Measurements from ENCODE around the gene ALOX15B. TPM values are rescaled to one million over a fixed set of nuclear protein-coding genes. Genes with fewer than 3 reads are reported as not detected.

ALOX15B gene
- total and polyA plus RNA-seq, 7 experiments from 2014 or later, result 0.61 TPM; not detected in 6

DNA sequence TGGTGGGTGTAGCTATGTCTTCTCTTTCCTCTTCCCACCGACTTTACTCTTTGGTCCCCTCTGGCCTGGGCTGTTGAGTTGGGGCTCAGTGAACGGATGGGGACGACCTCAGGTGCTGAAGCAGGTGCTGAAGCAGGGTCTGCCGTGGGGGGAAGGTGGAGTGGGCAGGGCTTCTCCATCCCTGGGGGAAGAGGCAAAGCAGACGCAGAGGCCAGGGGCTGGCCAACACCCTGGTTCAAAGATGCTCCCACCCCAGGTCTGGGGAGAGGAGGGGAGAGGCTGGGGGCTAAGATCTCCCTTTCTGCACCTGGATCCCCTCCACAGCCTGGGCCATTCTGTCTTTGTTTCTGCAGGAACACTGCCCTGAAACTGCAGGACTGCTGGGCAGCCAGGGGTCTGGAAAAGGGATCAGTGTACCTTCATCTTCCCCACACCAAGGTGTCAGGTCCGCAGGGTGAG, 25.7 kb downstream of the ALOX15B start:
- H3K27ac ChIP-seq (ENCODE audit: low read depth, low read length), result no peak overlapping the region
- peaks cover 23 to 74% (median 37%) of the 10 kb centered on the region in 5 donors for H3K27me3 Mint-ChIP-seq
- no peak overlapping the region for H3K27ac Mint-ChIP-seq
- H3K4me1 ChIP-seq (ENCODE audit: control insufficient read depth in 2 of 2, insufficient read depth in 2 of 2, low read length in 2 of 2), result no peaks in the 10 kb centered on the region
- DNase-seq (no peak), ATAC-seq (no peak)
- peaks cover 3 to 10% of the 10 kb centered on the region in 2 donors for H3K27me3 ChIP-seq (ENCODE audit: control insufficient read depth in 2 of 2, insufficient read depth in 2 of 2, low read length in 2 of 2)
- H3K36me3 ChIP-seq (ENCODE audit: control insufficient read depth in 2 of 3, insufficient read depth in 3 of 3, low read length in 3 of 3), result no peaks in the 10 kb centered on the region
- no peaks in the 10 kb centered on the region for H3K9me3 Mint-ChIP-seq
- H3K4me1 Mint-ChIP-seq, result peaks cover 0 to 4% (median 0%) of the 10 kb centered on the region in 7 donors
- H3K4me3 ChIP-seq (ENCODE audit: low read length), result no peak overlapping the region
- no peak overlapping the region for H3K4me3 Mint-ChIP-seq
- POLR2A ChIA-PET, result no interaction called here
- H3K36me3 Mint-ChIP-seq, result no peaks in the 10 kb centered on the region
- intact Hi-C loops (cut with micrococcal nuclease), result loop anchor here in 1 of 2 donors (5.0 to 10.0 kb wide), 2 partner anchors 318 to 1460 kb away; partner anchors contain the start of gene RPL26
- CTCF ChIA-PET, result interaction anchor here (0.9 to 10.9 kb wide), 3 partner anchors 9 to 54 kb away, joined by 3 to 122 read pairs (median 5); partner anchors contain the start of gene ALOXE3
- H3K9me3 ChIP-seq (ENCODE audit: control insufficient read depth in 2 of 3, low read length in 3 of 3), result no peaks in the 10 kb centered on the region

DNA sequence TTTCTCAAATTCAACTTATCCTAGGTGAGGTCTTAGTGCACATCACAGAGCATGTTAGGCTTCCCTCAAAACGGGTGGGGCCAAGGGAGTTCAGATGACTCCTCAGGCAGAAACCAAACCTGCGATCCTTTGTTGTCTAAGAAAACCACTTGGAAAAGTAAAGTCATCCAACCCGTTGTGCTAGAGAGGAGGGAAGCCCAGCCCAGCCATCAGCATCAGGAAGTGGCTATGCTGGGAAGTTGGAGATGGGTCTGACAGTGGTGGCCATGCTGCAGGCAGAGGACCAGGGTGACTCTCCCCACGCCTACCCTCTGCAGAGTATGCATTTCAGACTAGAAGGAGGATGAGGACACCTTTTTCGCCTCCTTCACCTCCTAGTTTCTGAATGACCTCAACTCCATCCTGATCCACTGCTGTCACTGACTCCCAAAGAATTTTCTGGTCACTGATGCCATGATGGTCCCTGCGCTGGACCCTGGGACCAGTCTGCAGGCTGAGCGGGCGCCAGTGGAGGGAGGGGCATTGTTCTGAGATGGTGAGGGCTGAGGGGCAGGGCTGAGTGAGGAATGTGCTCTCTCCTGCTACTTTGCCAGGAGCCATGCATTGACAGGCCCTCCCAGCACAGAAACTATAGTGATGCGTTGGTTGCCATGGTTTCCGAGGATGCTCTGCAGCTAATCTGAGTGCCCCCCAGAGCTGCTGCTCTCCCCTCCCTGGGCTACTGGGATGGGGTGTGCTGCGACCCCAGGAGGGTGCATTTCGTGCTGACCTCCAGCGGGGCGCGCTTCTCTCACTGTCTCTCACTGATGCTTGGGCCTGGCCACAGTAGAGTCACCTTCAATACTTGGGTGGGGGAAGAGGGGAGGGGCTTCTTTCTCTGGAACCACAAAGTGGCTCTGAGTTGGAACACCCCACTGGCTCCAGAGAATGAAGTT, 28.2 kb downstream of the ALOX15B start:
- ATAC-seq (no peak), DNase-seq (no peak)
- Mint-ChIP-seq H3K27me3 (peaks cover 14 to 66% (median 21%) of the 10 kb centered on the region in 5 donors), H3K9me3 (no peaks in the 10 kb centered on the region), H3K36me3 (no peaks in the 10 kb centered on the region), H3K4me3 (no peak overlapping the region), H3K27ac (no peak overlapping the region), H3K4me1 (peaks cover 0 to 10% (median 0%) of the 10 kb centered on the region in 7 donors)
- POLR2A ChIA-PET, result no interaction called here
- H3K36me3 ChIP-seq (ENCODE audit: control insufficient read depth in 2 of 3, insufficient read depth in 3 of 3, low read length in 3 of 3), result no peaks in the 10 kb centered on the region
- H3K4me3 ChIP-seq (ENCODE audit: low read length), result no peak overlapping the region
- CTCF ChIA-PET, result no interaction called here
- no peaks in the 10 kb centered on the region for H3K4me1 ChIP-seq (ENCODE audit: control insufficient read depth in 2 of 2, insufficient read depth in 2 of 2, low read length in 2 of 2)
- intact Hi-C loops (cut with micrococcal nuclease), result loop anchor here in 1 of 2 donors (10.0 kb wide), 1 partner anchor 1458 kb away; no protein-coding TSS in a partner anchor
- H3K9me3 ChIP-seq (ENCODE audit: control insufficient read depth in 2 of 3, low read length in 3 of 3), result no peaks in the 10 kb centered on the region
- peaks cover 3 to 16% of the 10 kb centered on the region in 2 donors for H3K27me3 ChIP-seq (ENCODE audit: control insufficient read depth in 2 of 2, insufficient read depth in 2 of 2, low read length in 2 of 2)
- H3K27ac ChIP-seq (ENCODE audit: low read depth, low read length), result no peak overlapping the region

GRCh38 chr17:8067806-8068205, 28.9 kb downstream of the ALOX15B start:
- peaks cover 5 to 13% (median 6%) of the 10 kb centered on the region in 7 donors for H3K4me1 Mint-ChIP-seq
- intact Hi-C loops (cut with micrococcal nuclease), result loop anchor here in 1 of 2 donors (10.0 kb wide), 1 partner anchor 1457 kb away; no protein-coding TSS in a partner anchor
- no peak overlapping the region for H3K27ac ChIP-seq (ENCODE audit: low read depth, low read length)
- no peak overlapping the region for H3K27ac Mint-ChIP-seq
- no peaks in the 10 kb centered on the region for H3K9me3 ChIP-seq (ENCODE audit: control insufficient read depth in 2 of 3, low read length in 3 of 3)
- peaks cover 4 to 7% of the 10 kb centered on the region in 2 donors for H3K4me1 ChIP-seq (ENCODE audit: control insufficient read depth in 2 of 2, insufficient read depth in 2 of 2, low read length in 2 of 2)
- H3K36me3 ChIP-seq (ENCODE audit: control insufficient read depth in 2 of 3, insufficient read depth in 3 of 3, low read length in 3 of 3), result no peaks in the 10 kb centered on the region
- DNase-seq (no peak), ATAC-seq (no peak)
- H3K9me3 Mint-ChIP-seq, result no peaks in the 10 kb centered on the region
- no peaks in the 10 kb centered on the region for H3K36me3 Mint-ChIP-seq
- CTCF ChIA-PET, result no interaction called here
- H3K27me3 Mint-ChIP-seq, result peaks cover 7 to 65% (median 19%) of the 10 kb centered on the region in 5 donors
- no peak overlapping the region for H3K4me3 Mint-ChIP-seq
- H3K4me3 ChIP-seq (ENCODE audit: low read length), result no peak overlapping the region
- POLR2A ChIA-PET, result no interaction called here
- peaks cover 3 to 10% of the 10 kb centered on the region in 2 donors for H3K27me3 ChIP-seq (ENCODE audit: control insufficient read depth in 2 of 2, insufficient read depth in 2 of 2, low read length in 2 of 2)

DNA sequence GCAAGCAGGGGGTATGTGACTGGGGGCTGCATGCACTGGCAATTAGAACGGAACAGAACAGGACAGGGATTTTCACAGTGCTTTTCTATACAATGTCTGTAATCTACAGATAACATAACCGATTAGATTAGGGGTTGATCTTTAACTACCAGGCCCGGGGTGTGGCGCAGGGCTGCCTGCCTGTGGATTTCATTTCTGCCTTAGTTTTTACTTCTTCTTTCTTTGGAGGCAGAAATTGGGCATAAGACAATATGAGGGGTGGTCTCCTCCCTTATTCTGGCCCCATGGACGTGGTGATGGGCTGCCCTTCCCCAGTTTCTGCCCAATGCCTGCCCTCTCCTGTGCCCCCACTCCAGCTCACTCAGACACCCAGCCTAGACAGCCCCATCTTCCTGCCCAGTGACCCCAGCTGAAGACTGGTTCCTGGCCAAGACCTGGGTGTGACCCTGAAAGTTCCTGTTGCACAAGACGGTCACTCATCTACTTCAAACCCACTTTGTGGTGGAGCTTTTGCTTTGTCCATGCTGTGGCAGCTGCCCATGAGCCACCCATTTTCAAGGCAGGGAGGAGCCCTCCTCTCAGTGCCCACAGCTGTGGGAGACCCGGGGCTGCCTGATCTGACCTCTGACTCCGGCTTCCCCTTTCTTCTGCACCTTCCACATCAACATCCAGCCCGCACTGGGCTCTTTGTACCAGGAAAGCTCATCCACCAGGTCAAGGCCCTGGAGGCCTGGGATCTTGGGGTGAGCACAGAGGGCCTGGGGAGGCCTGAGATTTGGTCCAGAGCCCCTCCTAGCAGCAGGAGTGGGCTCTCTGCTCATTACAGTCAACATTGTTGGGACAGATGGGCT, 30.1 kb downstream of the ALOX15B start:
- H3K36me3 ChIP-seq (ENCODE audit: control insufficient read depth in 2 of 3, insufficient read depth in 3 of 3, low read length in 3 of 3), result no peaks in the 10 kb centered on the region
- ATAC-seq, result peak; percentile 77
- peaks cover 4 to 17% of the 10 kb centered on the region in 2 donors for H3K4me1 ChIP-seq (ENCODE audit: control insufficient read depth in 2 of 2, insufficient read depth in 2 of 2, low read length in 2 of 2)
- ChIA-PET CTCF (interaction anchor here (1.2 to 11.6 kb wide), 2 partner anchors 8 to 50 kb away, joined by 3 to 122 read pairs; no protein-coding TSS in a partner anchor), POLR2A (no interaction called here)
- H3K9me3 ChIP-seq (ENCODE audit: control insufficient read depth in 2 of 3, low read length in 3 of 3), result no peaks in the 10 kb centered on the region
- peaks cover 0 to 6% of the 10 kb centered on the region in 2 donors for H3K27me3 ChIP-seq (ENCODE audit: control insufficient read depth in 2 of 2, insufficient read depth in 2 of 2, low read length in 2 of 2)
- Mint-ChIP-seq H3K27me3 (peaks cover 6 to 65% (median 20%) of the 10 kb centered on the region in 5 donors), H3K27ac (peak overlapping the region in 2 of 9 donors; percentile 30 to 37), H3K4me1 (peaks cover 7 to 20% (median 17%) of the 10 kb centered on the region in 7 donors), H3K4me3 (no peak overlapping the region), H3K9me3 (peaks cover 0 to 1% (median 0%) of the 10 kb centered on the region in 11 donors), H3K36me3 (no peaks in the 10 kb centered on the region)
- no peak for DNase-seq
- no peak overlapping the region for H3K4me3 ChIP-seq (ENCODE audit: low read length)
- intact Hi-C loops (cut with micrococcal nuclease), result loop anchor here in 1 of 2 donors (10.0 kb wide), 1 partner anchor 1456 kb away; no protein-coding TSS in a partner anchor
- no peak overlapping the region for H3K27ac ChIP-seq (ENCODE audit: low read depth, low read length)

- no peaks in the 10 kb centered on the region for H3K9me3 ChIP-seq (ENCODE audit: control insufficient read depth in 2 of 3, low read length in 3 of 3)
- DNase-seq, result no peak
- peaks cover 4 to 21% of the 10 kb centered on the region in 2 donors for H3K4me1 ChIP-seq (ENCODE audit: control insufficient read depth in 2 of 2, insufficient read depth in 2 of 2, low read length in 2 of 2)
- H3K36me3 ChIP-seq (ENCODE audit: control insufficient read depth in 2 of 3, insufficient read depth in 3 of 3, low read length in 3 of 3), result no peaks in the 10 kb centered on the region
- no peak for ATAC-seq
- ChIA-PET CTCF (interaction anchor here (0.7 to 11.6 kb wide), 4 partner anchors 8 to 49 kb away, joined by 3 to 122 read pairs (median 20); no protein-coding TSS in a partner anchor), POLR2A (no interaction called here)
- no peak overlapping the region for H3K4me3 ChIP-seq (ENCODE audit: low read length)
- H3K4me1 Mint-ChIP-seq, result peaks cover 7 to 24% (median 23%) of the 10 kb centered on the region in 7 donors
- H3K27ac ChIP-seq (ENCODE audit: low read depth, low read length), result no peak overlapping the region
- no peaks in the 10 kb centered on the region for H3K36me3 Mint-ChIP-seq
- H3K4me3 Mint-ChIP-seq, result no peak overlapping the region
- peaks cover 3 to 9% of the 10 kb centered on the region in 2 donors for H3K27me3 ChIP-seq (ENCODE audit: control insufficient read depth in 2 of 2, insufficient read depth in 2 of 2, low read length in 2 of 2)
- intact Hi-C loops (cut with micrococcal nuclease), result loop anchor here in 1 of 2 donors (10.0 kb wide), 1 partner anchor 1455 kb away; no protein-coding TSS in a partner anchor
- peaks cover 0 to 1% (median 0%) of the 10 kb centered on the region in 11 donors for H3K9me3 Mint-ChIP-seq
- H3K27ac Mint-ChIP-seq, result no peak overlapping the region
- H3K27me3 Mint-ChIP-seq, result peaks cover 11 to 66% (median 22%) of the 10 kb centered on the region in 5 donors
Observed at GRCh38 chr17:8069587-8069860, 30.7 kb downstream of the ALOX15B start.

GRCh38 chr17:8071496-8071895, 32.6 kb downstream of the ALOX15B start:
- H3K9me3 Mint-ChIP-seq, result peaks cover 0 to 1% (median 0%) of the 10 kb centered on the region in 11 donors
- ChIA-PET POLR2A (interaction anchor here (0.9 kb wide), 1 partner anchor 9 kb away, joined by 4 read pairs; no protein-coding TSS in a partner anchor), CTCF (interaction anchor here (0.6 to 11.6 kb wide), 4 partner anchors 10 to 404 kb away, joined by 3 to 122 read pairs (median 20); no protein-coding TSS in a partner anchor)
- peaks cover 4 to 21% of the 10 kb centered on the region in 2 donors for H3K4me1 ChIP-seq (ENCODE audit: control insufficient read depth in 2 of 2, insufficient read depth in 2 of 2, low read length in 2 of 2)
- H3K27ac Mint-ChIP-seq, result peak overlapping the region in 1 of 9 donors; percentile 30
- peaks cover 7 to 28% (median 25%) of the 10 kb centered on the region in 7 donors for H3K4me1 Mint-ChIP-seq
- intact Hi-C loops (cut with micrococcal nuclease), result no loop called here
- H3K36me3 Mint-ChIP-seq, result no peaks in the 10 kb centered on the region
- peaks cover 20 to 66% (median 29%) of the 10 kb centered on the region in 5 donors for H3K27me3 Mint-ChIP-seq
- H3K36me3 ChIP-seq (ENCODE audit: control insufficient read depth in 2 of 3, insufficient read depth in 3 of 3, low read length in 3 of 3), result no peaks in the 10 kb centered on the region
- H3K4me3 Mint-ChIP-seq, result peak overlapping the region in 2 of 10 donors; percentile 91 to 95
- H3K27me3 ChIP-seq (ENCODE audit: control insufficient read depth in 2 of 2, insufficient read depth in 2 of 2, low read length in 2 of 2), result peaks cover 7 to 9% of the 10 kb centered on the region in 2 donors
- H3K9me3 ChIP-seq (ENCODE audit: control insufficient read depth in 2 of 3, low read length in 3 of 3), result no peaks in the 10 kb centered on the region
- ATAC-seq (no peak), DNase-seq (no peak)
- H3K27ac ChIP-seq (ENCODE audit: low read depth, low read length), result no peak overlapping the region
- H3K4me3 ChIP-seq (ENCODE audit: low read length), result no peak overlapping the region
